Activated gamma-delta T cell treated with Interleukin-2 at 50 U/mL for 16 hours (primary cell): ENCODE data around the gene RASSF9.

Experiments
- DNase-seq: peaks from one replicate; pipeline ENCODE4 v3.0.0-alpha.2; 2020

Gene RASSF9

GRCh38 chr12:85836197-85837090 is at the start of gene RASSF9:
Gene RASSF9, minus strand, starts transcription at chr12:85836409. Its CDS starts 208 bp downstream, at chr12:85836201.
- no peak for DNase-seq

GRCh38 chr12:85883763-85884162 is 47.6 kb upstream of the RASSF9 start:
- DNase-seq: no peak

- no peak for DNase-seq
These were observed 41.2 kb upstream of the RASSF9 start for GRCh38 chr12:85877459-85877858.

- DNase-seq: no peak
These were observed 37.8 kb upstream of the RASSF9 start, which contains the start of gene NTS for GRCh38 chr12:85874031-85874461. Gene NTS, plus strand, starts transcription at chr12:85874295. Its CDS starts 109 bp downstream, at chr12:85874404.

- DNase-seq: no peak
These were observed 36.4 kb upstream of the RASSF9 start for GRCh38 chr12:85872497-85873091.

GRCh38 chr12:85866986-85867776 is 31.0 kb upstream of the RASSF9 start:
- no peak for DNase-seq

- DNase-seq: no peak
These were observed 29.7 kb upstream of the RASSF9 start for GRCh38 chr12:85865890-85866289.

GRCh38 chr12:85856966-85857365 is 20.8 kb upstream of the RASSF9 start:
- no peak for DNase-seq

- DNase-seq: no peak
These were observed 19.1 kb upstream of the RASSF9 start for GRCh38 chr12:85855305-85855704.

GRCh38 chr12:85849344-85849743 is 13.1 kb upstream of the RASSF9 start:
- DNase-seq: no peak

- no peak for DNase-seq
These were observed 7.5 kb upstream of the RASSF9 start for GRCh38 chr12:85843606-85844310.

- DNase-seq: no peak
These were observed 598 bp downstream of the RASSF9 start for GRCh38 chr12:85835426-85836196.

- DNase-seq: no peak
These were observed 1.8 kb downstream of the RASSF9 start for GRCh38 chr12:85834378-85834777.

GRCh38 chr12:85833579-85833978 is 2.6 kb downstream of the RASSF9 start:
- DNase-seq: no peak

- no peak for DNase-seq
These were observed 4.8 kb downstream of the RASSF9 start for GRCh38 chr12:85831327-85831990.

GRCh38 chr12:85829391-85829790 is 6.8 kb downstream of the RASSF9 start:
- no peak for DNase-seq

- no peak for DNase-seq
These were observed 7.6 kb downstream of the RASSF9 start for GRCh38 chr12:85828576-85828975.

GRCh38 chr12:85825746-85826145 is 10.5 kb downstream of the RASSF9 start:
- no peak for DNase-seq

GRCh38 chr12:85823436-85824180 is 12.6 kb downstream of the RASSF9 start:
- DNase-seq: no peak

- DNase-seq: no peak
These were observed 14.4 kb downstream of the RASSF9 start for GRCh38 chr12:85821759-85822158.

- DNase-seq: no peak
These were observed 15.0 kb downstream of the RASSF9 start for GRCh38 chr12:85821206-85821605.
